ENCODE results near the gene LTA4H.

- no peak for TF ChIP-seq POLR2AphosphoS5 (IDR thresholded peaks at IDR 0.05; ENCODE audit: low read depth, low read length)
- TF ChIP-seq POLR2A (IDR thresholded peaks at IDR 0.05; ENCODE audit: low read depth, low read length) = no peak
Measured at GRCh38 chr12:96034621-96035282, 635 bp downstream of the LTA4H start.

Measured in GM12892 (cell line).